Psoas muscle (tissue), 8 donors: ENCODE data around the gene KY. TPM values are rescaled to one million over a fixed set of nuclear protein-coding genes. Genes with fewer than 3 reads are reported as not detected.

Source experiments
- ATAC-seq, 4 donors: fragments of 200-7000 bp; cut with Tn5 transposase; one replicate each; pipeline ENCODE4 v1.9.1; 2020; ENCODE audit warnings: moderate library complexity in 3 of 4, mild to moderate bottlenecking in 2 of 4
- DNase-seq, 2 donors: peaks; one replicate each; pipeline ENCODE4 v3.0.0-alpha.2; 2020
- H3K27ac ChIP-seq: fragments of 200-600 bp; one replicate; pipeline ENCODE4 v1.8.0; 2022
- H3K27me3 ChIP-seq, 3 donors: fragments of 200-600 bp in 1 of 3; one replicate each; pipeline versions ENCODE4 v1.6.1 to v1.8.0; 2013 to 2022; ENCODE audit warnings: low read length in 2 of 3, mild to moderate bottlenecking in 2 of 3, moderate library complexity in 1 of 3; ENCODE audit not compliant: insufficient read depth in 3 of 3
- H3K36me3 ChIP-seq, 2 donors: fragments of 200-600 bp in 1 of 2; one replicate each; pipeline versions ENCODE4 v1.6.1 to v1.8.0; 2013 to 2022; ENCODE audit warnings: low read depth in 1 of 2, mild to moderate bottlenecking in 1 of 2, moderate library complexity in 1 of 2; ENCODE audit not compliant: insufficient read depth in 1 of 2
- H3K4me1 ChIP-seq: fragments of 200-600 bp; one replicate; pipeline ENCODE4 v1.8.0; 2022
- H3K4me3 ChIP-seq: fragments of 200-600 bp; one replicate; pipeline ENCODE4 v1.8.0; 2022; ENCODE audit warnings: mild to moderate bottlenecking
- H3K9me3 ChIP-seq: fragments of 200-600 bp; one replicate; pipeline ENCODE4 v1.8.0; 2022
- CTCF ChIP-seq: fragments of 200-600 bp; IDR thresholded peaks from one replicate; pipeline ENCODE4 v1.8.0; 2022; ENCODE audit warnings: antibody characterized with exemption
- WGBS, 3 donors: extraction: QIAGEN DNeasy Blood & Tissue Kit; methylation state at CpG; one replicate each; pipeline versions ENCODE4 v1.1.6 to v1.1.7; 2013; 5-methylcytosine and 5-hydroxymethylcytosine counted together
- intact Hi-C, 2 donors: fragments of 100-400 bp; cut with DNase I; formaldehyde crosslinking; loops; one replicate each; pipeline versions ENCODE4 v1.11.0 to v1.14.2; 2022
- polyA plus RNA-seq, 3 donors: library from polyadenylated mRNA; stranded (reverse); fragments of 200-250 nt; gene quantifications; one replicate each; pipeline ENCODE4 v1.2.3, GENCODE V29; 2013
- total RNA-seq, 4 donors: library from RNA; stranded (reverse); fragmentation: NEBNext Ultra II Directional in 2 of 4; extraction: Animal tissue kit (Norgen Biotek cat#: 25700) in 2 of 4; gene quantifications; one replicate each; pipeline versions ENCODE4 v1.2.1 to v1.2.4, GENCODE V29; 2021 to 2023
- donor health status: healthy with polysubstance abuse.
- donor health status: DM: no; HTN: no; CAD: no; lungs with moderate emphysema.
- donor health status: Bipolar disorder and iron deficiency.
- donor health status: healthy.
- donor health status: DM: yes; HTN: yes; CAD: no.
- donor health status: DM: no; HTN: no; CAD: no.
- donor health status: DM: no; HTN: no; CAD: no.
- donor health status: DM: yes; HTN: yes; CAD: no.

KY gene
- total and polyA plus RNA-seq, 7 donors = 0.30 to 6.7 (median 3.0) TPM; not detected in 1

- intact Hi-C loops = loop anchor here (5.0 kb wide), 2 partner anchors 74 to 104 kb away; no protein-coding TSS in a partner anchor
- ATAC-seq (peak; percentile 48 to 64 (median 58)), DNase-seq (peak; percentile 45 to 86)
- Histone ChIP-seq H3K4me3 (no peak overlapping the region), H3K27me3 (no peaks in the 10 kb centered on the region), H3K9me3 (no peaks in the 10 kb centered on the region), H3K27ac (peak overlapping the region; percentile 28), H3K4me1 (peaks cover 52% of the 10 kb centered on the region), H3K36me3 (no peaks in the 10 kb centered on the region)
- 28 to 54% (median 38%) methylated on average over 15 of the region's 15 CpGs for WGBS, 3 donors
- no peak for TF ChIP-seq CTCF
Measured at GRCh38 chr3:134647902-134648760, 2.7 kb downstream of the KY start.

- no peaks in the 10 kb centered on the region for H3K9me3 ChIP-seq
- 69 to 89% (median 86%) methylated on average over 1 of the region's 1 CpG for WGBS, 3 donors
- ATAC-seq = no peak
- no peak for DNase-seq
- TF ChIP-seq CTCF = no peak
- no peaks in the 10 kb centered on the region for H3K36me3 ChIP-seq
- H3K4me3 ChIP-seq = no peak overlapping the region
- peak overlapping the region; percentile 51 for H3K27ac ChIP-seq
- H3K27me3 ChIP-seq = no peaks in the 10 kb centered on the region
- H3K4me1 ChIP-seq = peaks cover 49% of the 10 kb centered on the region
- intact Hi-C loops = loop anchor here (5.0 kb wide), 2 partner anchors 76 to 106 kb away; no protein-coding TSS in a partner anchor
Measured at GRCh38 chr3:134646086-134646485, 4.7 kb downstream of the KY start.

- WGBS, 3 donors = 62 to 72% (median 67%) methylated on average over 5 of the region's 5 CpGs
- H3K27ac ChIP-seq = peak overlapping the region; percentile 51
- H3K4me1 ChIP-seq = peaks cover 48% of the 10 kb centered on the region
- no peaks in the 10 kb centered on the region for H3K36me3 ChIP-seq
- no peak overlapping the region for H3K4me3 ChIP-seq
- DNase-seq = no peak
- H3K9me3 ChIP-seq = no peaks in the 10 kb centered on the region
- H3K27me3 ChIP-seq = no peaks in the 10 kb centered on the region
- intact Hi-C loops = loop anchor here (5.0 kb wide), 2 partner anchors 77 to 107 kb away; no protein-coding TSS in a partner anchor
- ATAC-seq = no peak
- no peak for TF ChIP-seq CTCF
Measured at GRCh38 chr3:134645515-134645914, 5.3 kb downstream of the KY start.

- H3K9me3 ChIP-seq = no peaks in the 10 kb centered on the region
- DNase-seq = peak; percentile 41 to 77
- H3K27me3 ChIP-seq = no peaks in the 10 kb centered on the region
- peak; percentile 86 to 91 (median 89) for ATAC-seq
- intact Hi-C loops = loop anchor here (5.0 kb wide), 2 partner anchors 77 to 107 kb away; no protein-coding TSS in a partner anchor
- peak overlapping the region; percentile 51 for H3K27ac ChIP-seq
- no peak for TF ChIP-seq CTCF
- no peak overlapping the region for H3K4me3 ChIP-seq
- H3K36me3 ChIP-seq = no peaks in the 10 kb centered on the region
- 25 to 30% (median 28%) methylated on average over 11 of the region's 11 CpGs for WGBS, 3 donors
- H3K4me1 ChIP-seq = peaks cover 48% of the 10 kb centered on the region
Measured at GRCh38 chr3:134644731-134645514, 5.9 kb downstream of the KY start.
